GM19193 (cell line): ENCODE measurements around the gene C4orf54.

Experiments used
- POLR2A ChIP-seq: IDR thresholded peaks from 4 replicates; pipeline ENCODE4 v1.6.1; 2011; ENCODE audit not compliant: insufficient read depth, insufficient read length; ENCODE audit errors: extremely low read depth

The C4orf54 gene

DNA sequence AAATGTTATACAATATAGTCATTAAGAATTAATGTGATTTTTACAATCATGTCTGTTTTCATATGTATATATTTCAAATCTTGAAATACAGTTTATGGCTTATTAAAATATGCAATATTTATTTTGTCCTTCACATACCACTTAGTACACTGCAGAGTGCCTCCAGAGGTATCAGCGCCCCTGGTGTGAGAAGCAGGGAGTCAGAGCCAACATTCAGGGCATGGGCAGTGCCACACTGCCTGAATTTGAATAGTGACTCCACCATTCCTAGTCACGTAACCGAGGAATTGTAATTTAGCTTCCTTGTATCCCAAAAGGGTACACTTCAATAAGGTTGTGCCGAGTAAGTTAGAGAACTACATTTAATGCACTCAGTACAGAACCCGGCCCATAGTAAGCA is 4.3 kb upstream of the C4orf54 start:
- TF ChIP-seq POLR2A = no peak

- no peak for TF ChIP-seq POLR2A
Observed at GRCh38 chr4:99658666-99659065, 1.0 kb upstream of the C4orf54 start.

- TF ChIP-seq POLR2A = no peak
Observed at GRCh38 chr4:99655308-99656081, 2.1 kb downstream of the C4orf54 start.

GRCh38 chr4:99654361-99654761 is 3.3 kb downstream of the C4orf54 start:
- no peak for TF ChIP-seq POLR2A

DNA sequence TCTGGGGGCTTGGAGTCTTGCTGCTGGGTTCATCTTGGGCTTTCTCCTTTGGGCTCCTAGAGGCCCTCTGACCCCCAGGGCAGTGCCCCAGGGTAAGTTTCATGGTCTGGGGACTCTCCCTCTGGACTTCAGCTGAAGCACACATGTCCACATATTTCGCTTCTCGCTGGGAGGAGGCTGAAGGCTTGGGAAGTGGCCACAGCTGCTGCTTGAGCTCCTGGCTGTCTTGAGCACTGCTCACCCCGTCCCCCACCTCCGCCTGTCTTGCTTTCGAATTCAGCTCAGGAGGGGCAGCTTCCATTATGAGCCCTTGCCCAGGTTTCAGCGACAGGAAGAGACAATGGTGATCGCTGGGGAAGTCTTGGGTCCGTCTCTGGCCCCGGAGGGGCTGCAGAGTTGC is 3.7 kb downstream of the C4orf54 start:
- TF ChIP-seq POLR2A = no peak

- TF ChIP-seq POLR2A = no peak
Observed at GRCh38 chr4:99652596-99653436, 4.8 kb downstream of the C4orf54 start.

GRCh38 chr4:99651811-99652485 is 5.7 kb downstream of the C4orf54 start:
- TF ChIP-seq POLR2A = no peak

DNA sequence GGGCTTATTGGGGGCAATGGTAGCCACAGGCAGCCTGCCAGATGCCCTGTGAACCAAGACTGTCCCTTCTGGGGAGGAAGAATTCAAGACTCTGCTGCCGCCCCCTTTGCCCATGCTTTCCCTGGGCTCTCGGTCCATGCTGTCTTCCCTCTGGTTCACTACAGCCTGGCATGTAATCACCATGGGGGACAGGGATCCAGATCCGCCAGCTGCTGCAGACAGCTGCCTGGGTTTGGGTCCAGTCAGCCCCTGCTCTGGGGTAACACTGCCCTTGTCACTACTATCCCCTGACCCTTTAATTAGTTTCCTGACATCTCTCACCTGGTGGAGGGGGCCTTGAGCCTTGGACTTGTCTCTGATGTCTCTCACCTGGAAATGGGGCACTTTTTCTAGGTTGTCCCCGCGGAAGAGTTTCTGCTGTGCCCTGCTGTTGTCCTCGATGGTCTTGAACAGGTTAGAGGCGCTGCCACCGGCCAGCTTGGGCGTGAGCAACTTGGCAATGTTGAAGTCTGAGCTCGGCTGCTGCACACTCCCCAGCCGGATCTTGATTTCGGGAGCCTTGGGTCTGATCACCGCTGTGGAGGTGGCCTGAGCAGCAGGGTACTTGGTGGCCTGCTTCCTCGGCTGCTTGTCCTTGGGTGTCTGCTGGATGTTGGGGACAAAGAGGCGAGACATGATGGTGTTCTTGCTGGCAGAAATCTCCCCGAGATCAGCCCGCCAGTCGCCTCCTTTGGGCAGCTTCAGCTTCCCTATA is 6.4 kb downstream of the C4orf54 start:
- no peak for TF ChIP-seq POLR2A

GRCh38 chr4:99649778-99650177 is 7.8 kb downstream of the C4orf54 start:
- no peak for TF ChIP-seq POLR2A

DNA sequence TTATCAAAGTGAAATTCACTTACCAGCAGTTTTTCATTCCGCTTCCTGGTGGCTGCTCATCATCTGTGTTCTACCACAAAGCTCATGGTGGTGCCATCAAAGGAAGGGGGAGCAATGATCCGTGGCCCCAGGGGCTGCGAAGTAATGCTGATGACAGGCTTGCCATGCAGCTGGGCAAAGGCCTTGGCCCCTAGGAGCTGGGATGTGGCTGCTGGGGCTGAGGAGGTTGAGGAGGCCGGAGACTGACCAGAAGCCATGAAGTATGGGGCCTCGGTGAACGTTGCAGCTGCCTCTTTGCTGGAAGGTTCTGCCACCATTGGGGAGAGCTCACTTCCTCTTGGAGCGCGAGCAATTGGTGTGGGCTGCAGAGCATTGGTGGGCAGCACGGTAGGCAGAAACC is 8.4 kb downstream of the C4orf54 start:
- no peak for TF ChIP-seq POLR2A

DNA sequence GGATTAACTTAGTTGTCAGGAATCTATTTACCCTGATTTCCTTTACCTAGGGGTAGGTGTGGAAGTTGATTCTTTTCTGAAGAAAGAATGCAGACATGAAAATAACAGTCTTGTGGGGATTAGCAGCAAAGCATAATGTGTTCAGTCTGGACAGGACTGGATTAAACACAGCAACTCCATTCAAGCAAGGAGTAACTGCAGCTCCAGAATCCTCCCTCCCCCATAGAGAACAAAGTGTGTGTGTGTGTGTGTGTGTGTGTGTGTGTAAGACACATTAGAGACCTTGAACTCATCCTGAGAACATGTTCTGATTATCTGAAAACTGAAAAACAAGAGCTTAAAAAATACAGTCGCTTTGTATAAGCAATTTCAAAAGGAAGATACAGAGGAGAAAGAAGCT is 9.3 kb downstream of the C4orf54 start:
- no peak for TF ChIP-seq POLR2A

GRCh38 chr4:99647071-99647470 is 10.6 kb downstream of the C4orf54 start:
- TF ChIP-seq POLR2A = no peak

DNA sequence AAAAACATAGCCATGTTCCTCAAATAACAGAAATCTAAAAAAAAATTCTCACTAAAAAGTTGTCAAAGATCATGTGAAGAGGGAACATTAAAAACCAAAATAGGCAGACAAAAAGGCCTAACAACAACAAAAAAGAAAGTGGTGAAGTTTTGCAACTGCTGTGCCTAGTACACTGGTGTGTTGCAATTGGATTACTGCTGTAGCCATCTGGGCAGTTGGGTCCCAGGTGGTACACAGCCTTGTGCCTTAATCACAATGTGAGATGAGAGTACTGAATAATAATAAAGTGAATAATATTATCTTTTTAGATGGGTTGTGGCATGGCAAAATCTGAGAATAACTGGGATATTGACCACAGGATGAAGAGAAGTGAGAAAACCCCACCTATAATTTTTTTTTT is 12.0 kb downstream of the C4orf54 start:
- TF ChIP-seq POLR2A = no peak

DNA sequence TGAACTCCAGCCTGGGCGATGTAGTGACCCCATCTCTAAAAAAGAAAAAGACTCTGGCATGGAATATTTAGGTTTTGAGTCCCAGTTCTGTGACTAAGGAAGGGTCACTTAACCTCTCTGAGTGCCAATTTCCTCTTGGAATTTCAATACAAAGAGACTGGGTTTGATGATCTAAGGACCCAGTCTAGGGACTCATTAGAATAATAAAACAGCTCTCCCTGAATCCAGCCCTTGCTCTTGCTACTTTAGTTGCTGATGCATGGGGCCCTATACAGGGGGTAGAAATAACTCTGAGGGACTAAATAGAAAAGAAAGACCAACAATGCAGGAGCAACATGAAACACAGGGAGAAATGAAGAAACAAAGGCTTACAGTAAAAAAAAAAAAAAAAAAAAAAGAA is 12.6 kb downstream of the C4orf54 start:
- no peak for TF ChIP-seq POLR2A

DNA sequence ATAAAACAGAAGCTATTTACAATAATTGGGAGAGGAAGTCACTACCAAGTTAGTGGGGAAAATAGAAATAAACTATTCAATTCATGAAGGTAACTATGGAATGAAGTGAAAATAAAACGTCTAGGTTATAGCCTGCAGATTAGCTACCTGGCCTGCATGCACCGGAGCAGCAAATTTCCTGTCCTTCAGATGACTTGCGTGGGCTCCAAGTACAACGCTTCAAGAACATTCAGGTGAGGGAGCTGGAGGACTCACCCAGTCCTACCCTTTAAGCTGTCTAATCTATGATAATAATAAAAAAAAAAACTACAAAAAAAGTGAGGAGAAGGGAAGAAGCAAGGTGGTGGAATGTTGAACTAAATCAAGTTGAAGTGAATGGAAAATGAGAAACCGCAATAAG is 13.2 kb downstream of the C4orf54 start:
- no peak for TF ChIP-seq POLR2A
